ENCODE measurements around the gene LIN7A.

DNA sequence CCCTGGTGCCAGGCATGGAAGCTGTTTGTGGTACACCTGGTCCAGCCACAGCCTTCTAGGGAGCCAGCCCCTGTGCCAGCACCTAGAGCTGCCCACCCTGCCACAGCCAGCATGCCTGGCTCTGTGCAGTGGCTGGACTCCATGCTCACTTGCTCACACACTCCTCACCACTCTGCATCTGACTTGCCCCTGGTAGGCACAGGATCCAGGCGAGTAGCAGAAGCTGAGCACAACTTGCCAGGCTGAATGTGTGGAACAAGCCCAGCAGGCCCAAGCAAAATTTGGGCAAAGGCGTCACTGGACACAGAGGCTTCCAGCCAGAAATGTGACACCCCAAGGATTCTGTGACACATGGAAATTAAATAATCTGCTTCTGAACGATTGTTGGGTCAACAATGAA, 114.3 kb downstream of the LIN7A start:
- TF ChIP-seq, protein P1, sequence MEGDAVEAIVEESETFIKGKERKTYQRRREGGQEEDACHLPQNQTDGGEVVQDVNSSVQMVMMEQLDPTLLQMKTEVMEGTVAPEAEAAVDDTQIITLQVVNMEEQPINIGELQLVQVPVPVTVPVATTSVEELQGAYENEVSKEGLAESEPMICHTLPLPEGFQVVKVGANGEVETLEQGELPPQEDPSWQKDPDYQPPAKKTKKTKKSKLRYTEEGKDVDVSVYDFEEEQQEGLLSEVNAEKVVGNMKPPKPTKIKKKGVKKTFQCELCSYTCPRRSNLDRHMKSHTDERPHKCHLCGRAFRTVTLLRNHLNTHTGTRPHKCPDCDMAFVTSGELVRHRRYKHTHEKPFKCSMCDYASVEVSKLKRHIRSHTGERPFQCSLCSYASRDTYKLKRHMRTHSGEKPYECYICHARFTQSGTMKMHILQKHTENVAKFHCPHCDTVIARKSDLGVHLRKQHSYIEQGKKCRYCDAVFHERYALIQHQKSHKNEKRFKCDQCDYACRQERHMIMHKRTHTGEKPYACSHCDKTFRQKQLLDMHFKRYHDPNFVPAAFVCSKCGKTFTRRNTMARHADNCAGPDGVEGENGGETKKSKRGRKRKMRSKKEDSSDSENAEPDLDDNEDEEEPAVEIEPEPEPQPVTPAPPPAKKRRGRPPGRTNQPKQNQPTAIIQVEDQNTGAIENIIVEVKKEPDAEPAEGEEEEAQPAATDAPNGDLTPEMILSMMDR (IDR thresholded peaks at IDR 0.05): no peak
- no peak for TF ChIP-seq EZH2 (IDR thresholded peaks at IDR 0.05)
- TF ChIP-seq EZH2phosphoT487 (IDR thresholded peaks at IDR 0.05): no peak
